K562 (cell line): ENCODE data around the gene NMNAT1. TPM values are rescaled to one million over a fixed set of nuclear protein-coding genes. Genes with fewer than 3 reads are reported as not detected.

ENCODE experiments used
- BMI1 ChIP-seq: fragments of 150-350 bp; IDR thresholded peaks from 2 replicates; pipeline ENCODE4 v1.6.1; 2014; ENCODE audit warnings: low read length
- DNMT1 ChIP-seq: fragments of 450-650 bp; IDR thresholded peaks from 2 replicates; pipeline ENCODE4 v1.6.1; 2016; ENCODE audit warnings: antibody characterized with exemption, mild to moderate bottlenecking
- E2F1 ChIP-seq: sonication (generic); formaldehyde crosslinking; IDR thresholded peaks from 2 replicates; pipeline ENCODE4 v1.8.1; 2023; ENCODE audit warnings: mild to moderate bottlenecking, missing genetic modification reagents, moderate library complexity
- ELF1 ChIP-seq: fragments of 200-800 bp; sonication (Bioruptor generic); IDR thresholded peaks from 2 replicates; pipeline ENCODE4 v1.6.1; 2016; ENCODE audit warnings: missing genetic modification characterization, missing compliant biosample characterization
- EZH2 ChIP-seq: IDR thresholded peaks from 2 replicates; pipeline ENCODE4 v1.6.1; 2012; ENCODE audit warnings: low read depth, mild to moderate bottlenecking, inconsistent platforms, low read length, borderline replicate concordance
- FOSL1 ChIP-seq: fragments of 200-800 bp; sonication (Bioruptor generic); conservative IDR thresholded peaks from 2 replicates; pipeline ENCODE4 v1.6.1; 2016; ENCODE audit warnings: missing genetic modification characterization, missing compliant biosample characterization
- GABPB1 ChIP-seq: sonication (generic); formaldehyde crosslinking; IDR thresholded peaks from 2 replicates; pipeline ENCODE4 v1.8.0; 2022; ENCODE audit warnings: mild to moderate bottlenecking, missing genetic modification reagents
- HDAC2 ChIP-seq: fragments of 450-650 bp; IDR thresholded peaks from 2 replicates; pipeline ENCODE4 v1.6.1; 2016; ENCODE audit warnings: mild to moderate bottlenecking
- IRF1 ChIP-seq: sonication (generic); formaldehyde crosslinking; IDR thresholded peaks from 2 replicates; pipeline ENCODE4 v1.8.0; 2022; ENCODE audit warnings: missing genetic modification reagents, mild to moderate bottlenecking, borderline replicate concordance
- KAT8 ChIP-seq: fragments of 450-650 bp; IDR thresholded peaks from 2 replicates; pipeline ENCODE4 v1.6.1; 2016; ENCODE audit warnings: low read depth, mild to moderate bottlenecking
- MITF ChIP-seq: IDR thresholded peaks from 2 replicates; pipeline ENCODE4 v1.6.1; 2014; ENCODE audit warnings: antibody characterized with exemption
- NFXL1 ChIP-seq: fragments of 450-650 bp; formaldehyde crosslinking; IDR thresholded peaks from 2 replicates; pipeline ENCODE4 v1.4.0; 2021; ENCODE audit warnings: mild to moderate bottlenecking
- NFYB ChIP-seq: IDR thresholded peaks from 2 replicates; pipeline ENCODE4 v1.6.1; 2011; ENCODE audit warnings: mild to moderate bottlenecking, moderate library complexity; ENCODE audit not compliant: insufficient read length; ENCODE audit errors: extremely low read depth
- NRF1 ChIP-seq, 2 experiments: fragments of 450-650 bp; IDR thresholded peaks in 1 of 2; conservative IDR thresholded peaks in 1 of 2; 2 replicates each; pipeline ENCODE4 v1.6.1; 2014; ENCODE audit warnings: mild to moderate bottlenecking in 2 of 2
- PTTG1 ChIP-seq: fragments of 450-650 bp; IDR thresholded peaks from 2 replicates; pipeline ENCODE4 v1.6.1; 2016; ENCODE audit warnings: low read depth, mild to moderate bottlenecking, missing genetic modification characterization, missing compliant biosample characterization
- RB1 ChIP-seq: fragments of 450-650 bp; IDR thresholded peaks from 2 replicates; pipeline ENCODE4 v1.6.1; 2017; ENCODE audit warnings: low read depth, mild to moderate bottlenecking
- SAFB2 ChIP-seq: fragments of 200-400 bp; formaldehyde crosslinking; IDR thresholded peaks from 2 replicates; pipeline ENCODE4 v1.6.1; 2018; ENCODE audit warnings: borderline replicate concordance, low read length, low read depth, moderate library complexity; ENCODE audit not compliant: severe bottlenecking
- TSC22D4 ChIP-seq: fragments of 450-650 bp; IDR thresholded peaks from 2 replicates; pipeline ENCODE4 v1.6.1; 2016; ENCODE audit warnings: missing genetic modification characterization, missing biosample characterization, control low read depth
- ZNF586 ChIP-seq: fragments of 450-650 bp; formaldehyde crosslinking; conservative IDR thresholded peaks from 2 replicates; pipeline ENCODE4 v1.4.0; 2020; ENCODE audit warnings: mild to moderate bottlenecking, moderate library complexity
- polyA plus RNA-seq, 8 experiments: library from polyadenylated mRNA; depleted of rRNA in 4 of 8; stranded (reverse) in 5 of 8; unstranded in 3 of 8; fragments of >200 nt; fragmentation: Nextera tagmentation in 2 of 8; fragmentation: Illumina TruSeq in 1 of 8; extraction: Ambion mirVana in 2 of 8; extraction: Trizol in 1 of 8; gene quantifications; 2 replicates each; pipeline versions ENCODE4 v1.2.1 to v1.2.3, GENCODE V29; 2011 to 2014; ENCODE audit warnings: inconsistent platforms in 1 of 8, missing spikeins in 1 of 8
- total RNA-seq, 7 experiments: library from RNA; depleted of rRNA in 6 of 7; stranded (reverse); fragments of >200 nt in 6 of 7; fragmentation: Illumina TruSeq in 2 of 7; extraction: Trizol in 2 of 7; gene quantifications; 2 replicates each; pipeline versions ENCODE4 v1.2.1 to v1.2.3, GENCODE V29; 2011 to 2021; ENCODE audit warnings: low replicate concordance in 1 of 7
- TF ChIP-seq, protein P1 (sequence below): IDR thresholded peaks from 2 replicates; pipeline ENCODE4 v1.6.1; 2011; ENCODE audit warnings: borderline replicate concordance, low read depth, mild to moderate bottlenecking, moderate library complexity, low read length; ENCODE audit not compliant: insufficient read depth, poor library complexity, severe bottlenecking
- TF ChIP-seq, protein P2 (sequence below): fragments of 450-650 bp; formaldehyde crosslinking; IDR thresholded peaks from 2 replicates; pipeline ENCODE4 v1.4.0; 2020; ENCODE audit warnings: mild to moderate bottlenecking, mixed read lengths

The NMNAT1 gene
- total and polyA plus RNA-seq, 9 of the 15 experiments (the other 6 are each of a cell fraction or from before 2014, with no cell fraction given): 5.1 to 14.6 (median 12.1) TPM

- peak; percentile 51; the same call in 1 of the 2 replicates for TF ChIP-seq E2F1 (CRISPR knock-in tag)
- TF ChIP-seq NFYB: peak; percentile 74
- no peak for TF ChIP-seq TSC22D4 (tag)
- peak; percentile 100 for TF ChIP-seq GABPB1 (CRISPR knock-in tag)
- no peak for TF ChIP-seq PTTG1 (tag)
- no peak for TF ChIP-seq HDAC2
- TF ChIP-seq NRF1 (conservative IDR thresholded peaks at IDR 0.05 in 1 of 2, IDR thresholded peaks at IDR 0.05 in 1 of 2): no peak
- TF ChIP-seq KAT8: no peak
- peak; percentile 43; the same call in 1 of the 2 replicates for TF ChIP-seq FOSL1
- peak; percentile 99 for TF ChIP-seq RB1
- TF ChIP-seq SAFB2: no peak
- TF ChIP-seq NFXL1 (CRISPR knock-in tag): no peak
- TF ChIP-seq ZNF586: no peak
- TF ChIP-seq EZH2: no peak
- TF ChIP-seq, protein P1, sequence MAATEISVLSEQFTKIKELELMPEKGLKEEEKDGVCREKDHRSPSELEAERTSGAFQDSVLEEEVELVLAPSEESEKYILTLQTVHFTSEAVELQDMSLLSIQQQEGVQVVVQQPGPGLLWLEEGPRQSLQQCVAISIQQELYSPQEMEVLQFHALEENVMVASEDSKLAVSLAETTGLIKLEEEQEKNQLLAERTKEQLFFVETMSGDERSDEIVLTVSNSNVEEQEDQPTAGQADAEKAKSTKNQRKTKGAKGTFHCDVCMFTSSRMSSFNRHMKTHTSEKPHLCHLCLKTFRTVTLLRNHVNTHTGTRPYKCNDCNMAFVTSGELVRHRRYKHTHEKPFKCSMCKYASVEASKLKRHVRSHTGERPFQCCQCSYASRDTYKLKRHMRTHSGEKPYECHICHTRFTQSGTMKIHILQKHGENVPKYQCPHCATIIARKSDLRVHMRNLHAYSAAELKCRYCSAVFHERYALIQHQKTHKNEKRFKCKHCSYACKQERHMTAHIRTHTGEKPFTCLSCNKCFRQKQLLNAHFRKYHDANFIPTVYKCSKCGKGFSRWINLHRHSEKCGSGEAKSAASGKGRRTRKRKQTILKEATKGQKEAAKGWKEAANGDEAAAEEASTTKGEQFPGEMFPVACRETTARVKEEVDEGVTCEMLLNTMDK: no peak
- TF ChIP-seq, protein P2, sequence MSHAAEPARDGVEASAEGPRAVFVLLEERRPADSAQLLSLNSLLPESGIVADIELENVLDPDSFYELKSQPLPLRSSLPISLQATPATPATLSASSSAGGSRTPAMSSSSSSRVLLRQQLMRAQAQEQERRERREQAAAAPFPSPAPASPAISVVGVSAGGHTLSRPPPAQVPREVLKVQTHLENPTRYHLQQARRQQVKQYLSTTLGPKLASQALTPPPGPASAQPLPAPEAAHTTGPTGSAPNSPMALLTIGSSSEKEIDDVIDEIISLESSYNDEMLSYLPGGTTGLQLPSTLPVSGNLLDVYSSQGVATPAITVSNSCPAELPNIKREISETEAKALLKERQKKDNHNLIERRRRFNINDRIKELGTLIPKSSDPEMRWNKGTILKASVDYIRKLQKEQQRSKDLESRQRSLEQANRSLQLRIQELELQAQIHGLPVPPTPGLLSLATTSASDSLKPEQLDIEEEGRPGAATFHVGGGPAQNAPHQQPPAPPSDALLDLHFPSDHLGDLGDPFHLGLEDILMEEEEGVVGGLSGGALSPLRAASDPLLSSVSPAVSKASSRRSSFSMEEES: no peak
- TF ChIP-seq ELF1 (tag): peak; percentile 32; the same call in 1 of the 2 replicates
- TF ChIP-seq BMI1: no peak
- no peak for TF ChIP-seq DNMT1
- no peak for TF ChIP-seq IRF1
- no peak for TF ChIP-seq MITF
Observed at GRCh38 chr1:9942939-9943788, at the start of gene NMNAT1, which contains the start of gene LZIC (continued).
